Measurements from ENCODE around the gene WDR41. TPM values are rescaled to one million over a fixed set of nuclear protein-coding genes. Genes with fewer than 3 reads are reported as not detected.

Gene WDR41
- total and polyA plus RNA-seq, 4 donors = 48.4 to 59.7 (median 53.9) TPM

GRCh38 chr5:77461287-77461686 lies 30.8 kb downstream of the WDR41 start:
- WGBS, 2 donors = 93 to 94% methylated on average over 5 of the region's 5 CpGs
- no peak overlapping the region for H3K4me3 ChIP-seq (ENCODE audit: low read length in 2 of 2)
- H3K36me3 ChIP-seq (ENCODE audit: control insufficient read depth in 1 of 2, insufficient read depth in 2 of 2, low read length in 1 of 2) = no peaks in the 10 kb centered on the region
- no peaks in the 10 kb centered on the region for H3K27me3 ChIP-seq (ENCODE audit: control insufficient read depth in 1 of 2, insufficient read depth in 2 of 2, low read length in 1 of 2)
- ATAC-seq (ENCODE audit: low FRiP score) (no peak), DNase-seq (no peak)
- intact Hi-C loops (cut with DNase I) = no loop called here
- H3K27ac ChIP-seq (ENCODE audit: low read depth in 1 of 2, low read length in 2 of 2) = no peak overlapping the region
- H3K9me3 ChIP-seq (ENCODE audit: control insufficient read depth, low read length) = no peaks in the 10 kb centered on the region
- no peaks in the 10 kb centered on the region for H3K4me1 ChIP-seq (ENCODE audit: control insufficient read depth in 1 of 2, insufficient read depth in 2 of 2, low read length in 2 of 2)

- 95 to 98% methylated on average over 3 of the region's 3 CpGs for WGBS, 2 donors
These were observed 38.0 kb downstream of the WDR41 start for GRCh38 chr5:77454123-77454522.

GRCh38 chr5:77452351-77452750 lies 39.8 kb downstream of the WDR41 start:
- WGBS, 2 donors = 90 to 97% methylated on average over 1 of the region's 1 CpG
- DNase-seq = no peak
- intact Hi-C loops (cut with DNase I) = no loop called here
- Histone ChIP-seq H3K4me1 (ENCODE audit: control insufficient read depth in 1 of 2, insufficient read depth in 2 of 2, low read length in 2 of 2) (peaks cover 0 to 9% of the 10 kb centered on the region in 2 donors), H3K4me3 (ENCODE audit: low read length in 2 of 2) (no peak overlapping the region), H3K36me3 (ENCODE audit: control insufficient read depth in 1 of 2, insufficient read depth in 2 of 2, low read length in 1 of 2) (peaks cover 2 to 3% of the 10 kb centered on the region in 2 donors), H3K27me3 (ENCODE audit: control insufficient read depth in 1 of 2, insufficient read depth in 2 of 2, low read length in 1 of 2) (no peaks in the 10 kb centered on the region), H3K9me3 (ENCODE audit: control insufficient read depth, low read length) (peaks cover 2% of the 10 kb centered on the region), H3K27ac (ENCODE audit: low read depth in 1 of 2, low read length in 2 of 2) (no peak overlapping the region)
- no peak for ATAC-seq (ENCODE audit: low FRiP score)

More at GRCh38 chr5:77454123-77454522, 38.0 kb downstream of the WDR41 start:
- DNase-seq (no peak), ATAC-seq (ENCODE audit: low FRiP score) (no peak)
- no peaks in the 10 kb centered on the region for H3K36me3 ChIP-seq (ENCODE audit: control insufficient read depth in 1 of 2, insufficient read depth in 2 of 2, low read length in 1 of 2)
- no peak overlapping the region for H3K27ac ChIP-seq (ENCODE audit: low read depth in 1 of 2, low read length in 2 of 2)
- no peaks in the 10 kb centered on the region for H3K27me3 ChIP-seq (ENCODE audit: control insufficient read depth in 1 of 2, insufficient read depth in 2 of 2, low read length in 1 of 2)
- peaks cover 0 to 9% of the 10 kb centered on the region in 2 donors for H3K4me1 ChIP-seq (ENCODE audit: control insufficient read depth in 1 of 2, insufficient read depth in 2 of 2, low read length in 2 of 2)
- intact Hi-C loops (cut with DNase I) = no loop called here
- H3K4me3 ChIP-seq (ENCODE audit: low read length in 2 of 2) = no peak overlapping the region
- H3K9me3 ChIP-seq (ENCODE audit: control insufficient read depth, low read length) = no peaks in the 10 kb centered on the region

- 63 to 67% methylated on average over 2 of the region's 2 CpGs for WGBS, 2 donors
- H3K36me3 ChIP-seq (ENCODE audit: control insufficient read depth in 1 of 2, insufficient read depth in 2 of 2, low read length in 1 of 2) = peaks cover 2 to 3% of the 10 kb centered on the region in 2 donors
- H3K9me3 ChIP-seq (ENCODE audit: control insufficient read depth, low read length) = peaks cover 2% of the 10 kb centered on the region
- DNase-seq (no peak), ATAC-seq (ENCODE audit: low FRiP score) (no peak)
- H3K27me3 ChIP-seq (ENCODE audit: control insufficient read depth in 1 of 2, insufficient read depth in 2 of 2, low read length in 1 of 2) = no peaks in the 10 kb centered on the region
- H3K4me3 ChIP-seq (ENCODE audit: low read length in 2 of 2) = no peak overlapping the region
- H3K4me1 ChIP-seq (ENCODE audit: control insufficient read depth in 1 of 2, insufficient read depth in 2 of 2, low read length in 2 of 2) = peaks cover 0 to 9% of the 10 kb centered on the region in 2 donors
- intact Hi-C loops (cut with DNase I) = no loop called here
- H3K27ac ChIP-seq (ENCODE audit: low read depth in 1 of 2, low read length in 2 of 2) = no peak overlapping the region
These were observed 42.1 kb downstream of the WDR41 start for GRCh38 chr5:77449981-77450380.

GRCh38 chr5:77449277-77449676 lies 42.8 kb downstream of the WDR41 start:
- Histone ChIP-seq H3K27me3 (ENCODE audit: control insufficient read depth in 1 of 2, insufficient read depth in 2 of 2, low read length in 1 of 2) (no peaks in the 10 kb centered on the region), H3K27ac (ENCODE audit: low read depth in 1 of 2, low read length in 2 of 2) (no peak overlapping the region), H3K9me3 (ENCODE audit: control insufficient read depth, low read length) (peaks cover 2% of the 10 kb centered on the region), H3K36me3 (ENCODE audit: control insufficient read depth in 1 of 2, insufficient read depth in 2 of 2, low read length in 1 of 2) (peaks cover 2 to 3% of the 10 kb centered on the region in 2 donors), H3K4me1 (ENCODE audit: control insufficient read depth in 1 of 2, insufficient read depth in 2 of 2, low read length in 2 of 2) (peaks cover 0 to 9% of the 10 kb centered on the region in 2 donors), H3K4me3 (ENCODE audit: low read length in 2 of 2) (no peak overlapping the region)
- intact Hi-C loops (cut with DNase I) = no loop called here
- DNase-seq (peak in 1 of 2 donors; percentile 50), ATAC-seq (ENCODE audit: low FRiP score) (peak; percentile 57)
- 7 to 10% methylated on average over 1 of the region's 1 CpG for WGBS, 2 donors

GRCh38 chr5:77448831-77449230 lies 43.3 kb downstream of the WDR41 start:
- no peak for ATAC-seq (ENCODE audit: low FRiP score)
- peaks cover 2 to 3% of the 10 kb centered on the region in 2 donors for H3K36me3 ChIP-seq (ENCODE audit: control insufficient read depth in 1 of 2, insufficient read depth in 2 of 2, low read length in 1 of 2)

GRCh38 chr5:77444356-77444755 lies 47.8 kb downstream of the WDR41 start:
- WGBS, 2 donors = 84 to 90% methylated on average over 1 of the region's 1 CpG
- ATAC-seq (ENCODE audit: low FRiP score) (no peak), DNase-seq (no peak)
- Histone ChIP-seq H3K9me3 (ENCODE audit: control insufficient read depth, low read length) (peaks cover 2% of the 10 kb centered on the region), H3K27me3 (ENCODE audit: control insufficient read depth in 1 of 2, insufficient read depth in 2 of 2, low read length in 1 of 2) (no peaks in the 10 kb centered on the region), H3K4me3 (ENCODE audit: low read length in 2 of 2) (no peak overlapping the region), H3K4me1 (ENCODE audit: control insufficient read depth in 1 of 2, insufficient read depth in 2 of 2, low read length in 2 of 2) (no peaks in the 10 kb centered on the region), H3K27ac (ENCODE audit: low read depth in 1 of 2, low read length in 2 of 2) (no peak overlapping the region), H3K36me3 (ENCODE audit: control insufficient read depth in 1 of 2, insufficient read depth in 2 of 2, low read length in 1 of 2) (peaks cover 2 to 3% of the 10 kb centered on the region in 2 donors)
- intact Hi-C loops (cut with DNase I) = no loop called here

More at GRCh38 chr5:77448831-77449230, 43.3 kb downstream of the WDR41 start:
- intact Hi-C loops (cut with DNase I) = no loop called here
- no peaks in the 10 kb centered on the region for H3K27me3 ChIP-seq (ENCODE audit: control insufficient read depth in 1 of 2, insufficient read depth in 2 of 2, low read length in 1 of 2)
- DNase-seq = no peak
- H3K27ac ChIP-seq (ENCODE audit: low read depth in 1 of 2, low read length in 2 of 2) = no peak overlapping the region
- H3K9me3 ChIP-seq (ENCODE audit: control insufficient read depth, low read length) = peaks cover 2% of the 10 kb centered on the region
- H3K4me1 ChIP-seq (ENCODE audit: control insufficient read depth in 1 of 2, insufficient read depth in 2 of 2, low read length in 2 of 2) = peaks cover 0 to 9% of the 10 kb centered on the region in 2 donors
- no peak overlapping the region for H3K4me3 ChIP-seq (ENCODE audit: low read length in 2 of 2)
- WGBS, 2 donors = 78 to 91% methylated on average over 1 of the region's 1 CpG

GRCh38 chr5:77443670-77444069 lies 48.4 kb downstream of the WDR41 start:
- DNase-seq = no peak
- Histone ChIP-seq H3K27ac (ENCODE audit: low read depth in 1 of 2, low read length in 2 of 2) (no peak overlapping the region), H3K4me3 (ENCODE audit: low read length in 2 of 2) (no peak overlapping the region), H3K9me3 (ENCODE audit: control insufficient read depth, low read length) (peaks cover 2% of the 10 kb centered on the region), H3K4me1 (ENCODE audit: control insufficient read depth in 1 of 2, insufficient read depth in 2 of 2, low read length in 2 of 2) (no peaks in the 10 kb centered on the region), H3K27me3 (ENCODE audit: control insufficient read depth in 1 of 2, insufficient read depth in 2 of 2, low read length in 1 of 2) (no peaks in the 10 kb centered on the region), H3K36me3 (ENCODE audit: control insufficient read depth in 1 of 2, insufficient read depth in 2 of 2, low read length in 1 of 2) (peaks cover 2 to 3% of the 10 kb centered on the region in 2 donors)
- ATAC-seq (ENCODE audit: low FRiP score) = no peak
- WGBS, 2 donors = 62 to 80% methylated on average over 1 of the region's 1 CpG
- intact Hi-C loops (cut with DNase I) = no loop called here

GRCh38 chr5:77438071-77438470 lies 54.0 kb downstream of the WDR41 start:
- Histone ChIP-seq H3K9me3 (ENCODE audit: control insufficient read depth, low read length) (no peaks in the 10 kb centered on the region), H3K27me3 (ENCODE audit: control insufficient read depth in 1 of 2, insufficient read depth in 2 of 2, low read length in 1 of 2) (no peaks in the 10 kb centered on the region), H3K4me1 (ENCODE audit: control insufficient read depth in 1 of 2, insufficient read depth in 2 of 2, low read length in 2 of 2) (no peaks in the 10 kb centered on the region), H3K36me3 (ENCODE audit: control insufficient read depth in 1 of 2, insufficient read depth in 2 of 2, low read length in 1 of 2) (peaks cover 2 to 7% of the 10 kb centered on the region in 2 donors), H3K4me3 (ENCODE audit: low read length in 2 of 2) (no peak overlapping the region), H3K27ac (ENCODE audit: low read depth in 1 of 2, low read length in 2 of 2) (no peak overlapping the region)
- ATAC-seq (ENCODE audit: low FRiP score) (no peak), DNase-seq (no peak)
- intact Hi-C loops (cut with DNase I) = loop anchor here (5.0 kb wide), 2 partner anchors 291 to 296 kb away; no protein-coding TSS in a partner anchor
- 56 to 73% methylated on average over 3 of the region's 3 CpGs for WGBS, 2 donors
